Aorta (tissue), 5 donors: ENCODE data around the gene POLR1D. TPM values are rescaled to one million over a fixed set of nuclear protein-coding genes. Genes with fewer than 3 reads are reported as not detected.
"Not testable (repeated sequence)": the region's sequence is repeated elsewhere in the genome, so short reads cannot be mapped to it uniquely, and the experiment has no call there.

ENCODE experiments used
- ATAC-seq: fragments of 200-7000 bp; cut with Tn5 transposase; one replicate; pipeline ENCODE4 v1.9.1; 2022; ENCODE audit warnings: moderate library complexity; ENCODE audit not compliant: low FRiP score
- DNase-seq, 2 donors: peaks; one replicate each; pipeline ENCODE4 v3.0.0-alpha.2; 2020
- H3K27ac ChIP-seq, 2 donors: one replicate each; pipeline ENCODE4 v1.5.1; 2013; ENCODE audit warnings: low read length in 2 of 2, mild to moderate bottlenecking in 2 of 2, moderate library complexity in 2 of 2, control low read depth in 1 of 2, inconsistent platforms in 1 of 2, low read depth in 1 of 2
- H3K27me3 ChIP-seq, 2 donors: one replicate each; pipeline ENCODE4 v1.6.1; 2013; ENCODE audit warnings: control low read depth in 1 of 2, low read length in 1 of 2, mild to moderate bottlenecking in 1 of 2, moderate library complexity in 1 of 2; ENCODE audit not compliant: insufficient read depth in 2 of 2, control insufficient read depth in 1 of 2
- H3K36me3 ChIP-seq, 2 donors: one replicate each; pipeline ENCODE4 v1.6.1; 2013; ENCODE audit warnings: control low read depth in 1 of 2, low read length in 1 of 2, mild to moderate bottlenecking in 1 of 2; ENCODE audit not compliant: insufficient read depth in 2 of 2, control insufficient read depth in 1 of 2
- H3K4me1 ChIP-seq, 2 donors: one replicate each; pipeline ENCODE4 v1.6.1; 2013; ENCODE audit warnings: low read length in 2 of 2, control low read depth in 1 of 2, mild to moderate bottlenecking in 1 of 2, moderate library complexity in 1 of 2; ENCODE audit not compliant: insufficient read depth in 2 of 2, control insufficient read depth in 1 of 2
- H3K4me3 ChIP-seq, 2 donors: one replicate each; pipeline ENCODE4 v1.5.1; 2013; ENCODE audit warnings: low read length in 2 of 2, control low read depth in 1 of 2, mild to moderate bottlenecking in 1 of 2
- H3K9me3 ChIP-seq: one replicate; pipeline ENCODE4 v1.6.1; 2013; ENCODE audit warnings: mild to moderate bottlenecking, low read length; ENCODE audit not compliant: control insufficient read depth
- WGBS, 2 donors: extraction: QIAGEN DNeasy Blood & Tissue Kit; methylation state at CpG; one replicate each; pipeline ENCODE4 v1.1.7; 2013; 5-methylcytosine and 5-hydroxymethylcytosine counted together
- intact Hi-C, 2 donors: fragments of 100-400 bp; cut with DNase I; formaldehyde crosslinking; loops; one replicate each; pipeline versions ENCODE4 v1.14.2 to v1.15.0; 2022
- polyA plus RNA-seq, 2 donors: library from polyadenylated mRNA; stranded (reverse); fragments of 200-250 nt; gene quantifications; one replicate each; pipeline ENCODE4 v1.2.3, GENCODE V29; 2013
- total RNA-seq, 2 donors: library from RNA; stranded (reverse); fragmentation: NEBNext Ultra II Directional; extraction: Animal tissue kit (Norgen Biotek cat#: 25700); gene quantifications; one replicate each; pipeline ENCODE4 v1.2.1, GENCODE V29; 2021
- donor health status: healthy with polysubstance abuse.
- donor health status: Bipolar disorder and iron deficiency.
- donor health status: DM: no; HTN: no; CAD: no.
- donor health status: DM: no; HTN: no; CAD: no.
- donor health status: DM: yes; HTN: yes; CAD: no.

Gene POLR1D
- total and polyA plus RNA-seq, 4 donors, result 63.3 to 119 (median 101) TPM

DNA sequence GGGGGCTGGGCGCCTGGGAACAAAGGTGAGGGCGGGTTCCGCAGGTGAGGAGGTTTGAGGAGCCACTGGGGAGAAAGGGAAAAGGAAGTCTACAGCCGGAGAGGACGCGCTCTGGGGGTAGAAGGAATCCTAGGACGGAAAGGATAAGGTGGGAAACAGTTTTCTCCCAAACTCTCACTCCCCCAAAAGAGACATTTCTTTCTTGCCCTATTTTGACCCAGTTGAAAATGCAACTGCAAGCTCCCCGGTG is 651 bp upstream of the POLR1D start:
- WGBS, 2 donors, result 0 to 1% methylated on average over 8 of the region's 8 CpGs
- ATAC-seq (no peak), DNase-seq (no peak)
- no peaks in the 10 kb centered on the region for H3K9me3 ChIP-seq
- intact Hi-C loops, result loop anchor here in 1 of 2 donors (2.0 to 10.0 kb wide), 4 partner anchors 38 to 446 kb away; partner anchors contain the start of genes MTIF3 and USP12
- peak overlapping the region in 1 of 2 donors; percentile 96 for H3K27ac ChIP-seq
- peaks cover 0 to 4% of the 10 kb centered on the region in 2 donors for H3K4me1 ChIP-seq
- H3K36me3 ChIP-seq, result no peaks in the 10 kb centered on the region
- H3K4me3 ChIP-seq, result peak overlapping the region; percentile 82 to 83
- H3K27me3 ChIP-seq, result no peaks in the 10 kb centered on the region

DNA sequence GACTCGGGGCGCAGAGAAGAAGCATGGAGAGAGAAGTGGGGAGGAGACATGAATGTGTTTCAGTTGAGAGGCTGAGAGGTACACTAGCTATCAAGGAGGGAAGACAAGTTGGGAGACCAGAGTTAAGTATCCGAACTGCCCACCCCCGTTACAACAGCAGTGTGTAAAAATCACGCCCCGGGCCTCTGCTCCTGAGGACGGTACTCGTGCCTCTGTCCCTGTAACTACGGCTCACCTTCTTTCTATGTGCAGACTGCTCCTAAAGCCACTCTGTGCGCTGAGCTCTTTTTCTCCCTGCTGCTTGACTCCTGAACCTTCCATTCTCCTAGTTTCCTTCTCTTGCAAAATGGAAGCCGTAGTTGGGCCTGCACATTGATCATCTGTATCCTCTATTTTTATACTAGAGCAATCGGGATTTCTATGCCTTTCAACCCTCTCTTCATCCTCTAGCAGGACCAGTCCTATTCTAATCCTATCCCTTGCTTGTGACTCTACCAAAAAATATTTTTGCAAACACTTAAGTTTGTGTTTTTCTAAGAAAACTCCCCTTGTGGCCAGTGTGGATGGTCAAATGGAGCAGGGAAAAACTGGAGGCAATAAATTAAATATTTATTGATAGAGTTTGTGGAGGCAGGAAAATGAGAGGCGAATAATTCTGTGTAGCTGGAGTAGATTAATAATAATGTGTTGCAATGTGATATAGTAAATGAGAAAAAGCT is 569 bp downstream of the POLR1D start:
- peak overlapping the region; percentile 82 to 83 for H3K4me3 ChIP-seq

DNA sequence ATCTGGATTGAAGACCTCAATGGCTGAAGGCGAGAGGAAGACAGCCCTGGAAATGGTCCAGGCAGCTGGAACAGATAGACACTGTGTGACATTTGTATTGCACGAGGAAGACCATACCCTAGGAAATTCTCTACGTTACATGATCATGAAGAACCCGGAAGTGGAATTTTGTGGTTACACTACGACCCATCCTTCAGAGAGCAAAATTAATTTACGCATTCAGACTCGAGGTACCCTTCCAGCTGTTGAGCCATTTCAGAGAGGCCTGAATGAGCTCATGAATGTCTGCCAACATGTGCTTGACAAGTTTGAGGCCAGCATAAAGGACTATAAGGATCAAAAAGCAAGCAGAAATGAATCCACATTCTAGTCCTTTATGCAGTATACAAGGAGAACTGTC is 1.2 kb downstream of the POLR1D start:
- no peaks in the 10 kb centered on the region for H3K9me3 ChIP-seq

More for the DNA sequence above, 569 bp downstream of the POLR1D start:
- intact Hi-C loops, result loop anchor here in 1 of 2 donors (5.0 to 10.0 kb wide), 2 partner anchors 245 to 447 kb away; partner anchors contain the start of gene USP12
- peak overlapping the region; percentile 68 to 69 for H3K27ac ChIP-seq
- ATAC-seq (no peak), DNase-seq (no peak)
- H3K36me3 ChIP-seq, result no peaks in the 10 kb centered on the region
- 10 to 11% methylated on average over 13 of the region's 13 CpGs for WGBS, 2 donors
- no peaks in the 10 kb centered on the region for H3K27me3 ChIP-seq
- H3K9me3 ChIP-seq, result no peaks in the 10 kb centered on the region
- H3K4me1 ChIP-seq, result peaks cover 0 to 4% of the 10 kb centered on the region in 2 donors

DNA sequence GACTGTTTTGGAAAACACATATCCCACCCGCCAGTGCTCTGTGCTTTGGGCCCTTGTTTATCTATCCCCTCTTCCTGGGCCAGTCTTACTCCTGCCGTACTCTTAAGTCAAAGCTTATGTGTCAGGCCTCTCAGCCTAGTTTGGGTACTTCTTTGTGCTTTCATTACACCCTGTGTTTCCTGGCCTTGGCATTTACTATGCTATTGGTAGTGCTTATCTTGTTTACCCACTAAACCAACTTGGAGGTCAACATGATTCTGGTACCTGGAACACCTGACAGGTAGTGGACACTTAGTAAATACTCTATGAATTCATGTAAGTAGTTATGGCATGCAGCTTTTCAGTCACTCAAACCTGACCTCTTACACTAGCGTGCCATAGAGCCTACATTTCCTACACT is 2.4 kb downstream of the POLR1D start:
- no peaks in the 10 kb centered on the region for H3K27me3 ChIP-seq
- H3K27ac ChIP-seq, result no peak overlapping the region
- peaks cover 0 to 1% of the 10 kb centered on the region in 2 donors for H3K36me3 ChIP-seq
- H3K4me3 ChIP-seq, result no peak overlapping the region
- H3K9me3 ChIP-seq, result no peaks in the 10 kb centered on the region
- H3K4me1 ChIP-seq, result no peaks in the 10 kb centered on the region
- intact Hi-C loops, result loop anchor here in 1 of 2 donors (5.0 to 10.0 kb wide), 2 partner anchors 247 to 449 kb away; partner anchors contain the start of gene USP12
- no peak for DNase-seq
- WGBS, 2 donors, result 98% methylated on average over 3 of the region's 3 CpGs
- ATAC-seq, result no peak

More for the DNA sequence above, 1.2 kb downstream of the POLR1D start:
- Histone ChIP-seq H3K4me1 (peaks cover 0 to 4% of the 10 kb centered on the region in 2 donors), H3K27ac (no peak overlapping the region), H3K4me3 (no peak overlapping the region), H3K36me3 (peaks cover 0 to 1% of the 10 kb centered on the region in 2 donors), H3K27me3 (no peaks in the 10 kb centered on the region)
- intact Hi-C loops, result loop anchor here in 1 of 2 donors (5.0 to 10.0 kb wide), 2 partner anchors 246 to 448 kb away; partner anchors contain the start of gene USP12
- DNase-seq, result no peak
- WGBS, 2 donors, result 93% methylated on average over 7 of the region's 7 CpGs
- no peak for ATAC-seq

DNA sequence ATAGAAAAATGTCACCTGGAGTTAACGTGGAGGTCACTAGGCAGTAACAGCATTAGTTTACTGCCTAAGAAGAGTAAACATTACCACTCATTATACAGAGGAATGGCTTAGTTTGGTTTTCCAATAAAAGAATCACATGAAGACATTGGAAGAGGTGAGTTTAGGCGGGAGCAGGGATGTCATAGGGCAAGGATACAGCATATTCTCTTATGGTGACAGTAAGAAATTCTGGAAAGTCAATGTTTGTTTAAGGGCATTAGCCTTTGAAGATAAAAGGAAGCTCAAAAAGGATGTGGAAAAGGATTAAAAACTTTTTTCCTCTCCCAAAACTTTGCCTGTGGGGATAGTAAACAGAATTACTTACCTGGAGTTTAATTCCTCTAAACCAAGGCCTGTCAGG is 4.1 kb downstream of the POLR1D start:
- no peaks in the 10 kb centered on the region for H3K4me1 ChIP-seq
- DNase-seq, result no peak
- no peaks in the 10 kb centered on the region for H3K27me3 ChIP-seq
- no peak overlapping the region for H3K27ac ChIP-seq
- peaks cover 0 to 1% of the 10 kb centered on the region in 2 donors for H3K36me3 ChIP-seq
- intact Hi-C loops, result loop anchor here in 1 of 2 donors (10.0 kb wide), 1 partner anchor 451 kb away; the partner anchor contains the start of gene USP12
- 87 to 89% methylated on average over 2 of the region's 2 CpGs for WGBS, 2 donors
- no peaks in the 10 kb centered on the region for H3K9me3 ChIP-seq
- ATAC-seq, result no peak
- no peak overlapping the region for H3K4me3 ChIP-seq

DNA sequence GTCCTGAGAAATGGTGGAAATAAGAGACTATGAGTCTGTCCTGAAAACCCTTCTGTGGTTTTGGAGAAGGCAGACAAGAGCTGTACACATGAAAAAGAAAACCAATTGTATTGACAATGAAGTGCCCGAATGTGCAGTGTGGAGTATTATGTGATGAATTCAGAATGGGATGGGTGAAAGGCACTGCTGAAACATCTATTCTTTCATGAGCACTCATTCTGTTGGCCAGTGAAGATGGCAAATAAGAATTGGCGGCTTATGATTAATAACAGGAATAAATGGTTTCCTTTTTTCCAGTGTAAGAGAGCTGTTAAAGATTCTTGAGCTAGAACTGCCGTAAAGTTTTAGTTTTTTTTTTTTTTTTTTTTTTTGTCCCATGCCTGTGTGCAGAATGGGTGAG is 5.7 kb downstream of the POLR1D start:
- ATAC-seq (no peak), DNase-seq (no peak)
- Histone ChIP-seq H3K36me3 (peaks cover 0 to 1% of the 10 kb centered on the region in 2 donors), H3K4me1 (no peaks in the 10 kb centered on the region), H3K27ac (no peak overlapping the region), H3K27me3 (no peaks in the 10 kb centered on the region), H3K9me3 (no peaks in the 10 kb centered on the region), H3K4me3 (no peak overlapping the region)
- intact Hi-C loops, result loop anchor here in 1 of 2 donors (10.0 kb wide), 1 partner anchor 453 kb away; the partner anchor contains the start of gene USP12
- WGBS, 2 donors, result 87 to 93% methylated on average over 3 of the region's 3 CpGs

DNA sequence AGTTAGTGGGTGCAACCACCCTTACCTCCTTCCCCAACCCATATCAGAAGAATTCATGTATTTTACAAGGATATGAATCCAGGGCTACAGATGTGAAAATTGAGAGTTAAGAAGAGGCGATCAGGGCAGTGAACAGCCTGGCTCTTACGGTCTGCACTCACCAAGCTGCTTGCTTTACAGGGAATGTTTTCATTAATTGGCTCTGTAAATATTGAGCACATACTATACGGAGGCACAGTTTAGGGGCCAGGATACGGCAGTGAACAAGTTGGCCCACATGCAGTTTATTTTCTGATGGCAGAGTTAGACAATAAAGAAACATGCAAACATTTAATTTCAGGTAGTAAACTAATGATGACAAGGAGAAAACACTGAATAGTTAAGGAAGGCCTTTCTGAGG is 6.4 kb downstream of the POLR1D start:
- Histone ChIP-seq H3K4me3 (no peak overlapping the region), H3K9me3 (no peaks in the 10 kb centered on the region), H3K27ac (no peak overlapping the region), H3K36me3 (peaks cover 0 to 1% of the 10 kb centered on the region in 2 donors), H3K4me1 (no peaks in the 10 kb centered on the region), H3K27me3 (no peaks in the 10 kb centered on the region)
- ATAC-seq (no peak), DNase-seq (no peak)
- WGBS, 2 donors, result 55 to 62% methylated on average over 4 of the region's 4 CpGs
- intact Hi-C loops, result loop anchor here in 1 of 2 donors (10.0 kb wide), 1 partner anchor 453 kb away; the partner anchor contains the start of gene USP12

DNA sequence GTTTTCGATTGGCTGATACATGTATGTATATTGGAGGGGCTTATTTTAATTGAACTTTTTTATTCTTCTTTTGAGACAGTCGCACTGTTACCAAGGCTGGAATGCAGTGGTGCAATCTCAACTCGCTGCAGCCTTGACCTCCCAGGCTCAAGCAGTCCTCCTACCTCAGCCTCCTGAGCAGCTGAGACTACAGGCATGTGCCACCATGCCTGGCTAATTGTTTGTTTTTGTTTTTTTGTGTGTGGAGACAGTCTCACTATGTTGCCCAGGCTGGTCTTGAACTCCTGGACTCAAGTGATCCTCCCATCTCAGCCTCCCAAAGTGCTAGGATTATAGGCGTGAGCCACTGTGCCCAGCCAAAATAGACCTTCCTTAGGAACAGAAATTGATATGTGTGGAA is 7.1 kb downstream of the POLR1D start:
- not testable (repeated sequence) for H3K27ac ChIP-seq, H3K36me3 ChIP-seq, ATAC-seq, DNase-seq, H3K9me3 ChIP-seq, H3K4me1 ChIP-seq, H3K4me3 ChIP-seq, H3K27me3 ChIP-seq
- intact Hi-C loops, result loop anchor here in 1 of 2 donors (10.0 kb wide), 1 partner anchor 454 kb away; the partner anchor contains the start of gene USP12
- WGBS, 2 donors, result 98 to 99% methylated on average over 4 of the region's 4 CpGs

DNA sequence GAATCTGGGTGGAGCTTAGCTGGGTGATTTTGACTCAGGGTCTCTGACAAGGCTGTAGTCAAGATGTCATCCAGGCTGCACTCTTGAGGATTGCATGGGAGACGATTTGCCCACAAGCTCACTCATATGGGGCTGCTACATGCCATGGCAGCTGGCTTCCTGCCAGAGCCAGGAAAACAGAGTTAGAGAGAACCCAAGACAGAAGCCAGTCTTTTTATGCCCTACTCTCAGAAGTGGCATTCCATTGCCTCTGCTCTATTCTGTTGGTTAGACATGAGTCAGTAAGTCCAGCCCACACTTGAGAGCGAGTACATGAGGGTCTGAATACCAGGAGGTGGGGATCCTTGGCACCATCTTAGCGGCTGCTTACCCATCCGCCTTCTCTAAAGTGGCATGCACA is 9.5 kb downstream of the POLR1D start:
- H3K36me3 ChIP-seq, result peaks cover 0 to 1% of the 10 kb centered on the region in 2 donors
- ATAC-seq (no peak), DNase-seq (no peak)
- no peak overlapping the region for H3K4me3 ChIP-seq
- H3K9me3 ChIP-seq, result no peaks in the 10 kb centered on the region
- intact Hi-C loops, result loop anchor here in 1 of 2 donors (10.0 kb wide), 1 partner anchor 186 kb away; no protein-coding TSS in a partner anchor
- H3K27me3 ChIP-seq, result no peaks in the 10 kb centered on the region
- H3K4me1 ChIP-seq, result no peaks in the 10 kb centered on the region
- 89 to 92% methylated on average over 4 of the region's 4 CpGs for WGBS, 2 donors
- no peak overlapping the region for H3K27ac ChIP-seq
